ENCODE results near the gene ARHGAP8. TPM values are rescaled to one million over a fixed set of nuclear protein-coding genes. Genes with fewer than 3 reads are reported as not detected.
A peak's percentile ranks its signal among the peaks of the same experiment; 100 is the strongest.

The ARHGAP8 gene
- total RNA-seq, 2 experiments from 2014 or later = 2.1 to 3.2 TPM

- intact Hi-C loops (cut with micrococcal nuclease) = no loop called here
- Mint-ChIP-seq H3K27me3 (peaks cover 2% of the 10 kb centered on the region), H3K4me3 (no peak overlapping the region), H3K36me3 (ENCODE audit: low read depth) (no peaks in the 10 kb centered on the region), H3K4me1 (ENCODE audit: low read depth) (no peaks in the 10 kb centered on the region), H3K27ac (no peak overlapping the region), H3K9me3 (no peaks in the 10 kb centered on the region)
- DNase-seq (peak; percentile 4), ATAC-seq (no peak)
- ChIA-PET POLR2A (no interaction called here), CTCF (no interaction called here)
- no peak for TF ChIP-seq CTCF (IDR thresholded peaks at IDR 0.05)
These were observed 110.8 kb downstream of the ARHGAP8 start for GRCh38 chr22:44862981-44863860.

- ChIA-PET CTCF (no interaction called here), POLR2A (no interaction called here)
- intact Hi-C loops (cut with micrococcal nuclease) = no loop called here
- no peak for TF ChIP-seq CTCF (IDR thresholded peaks at IDR 0.05)
- Mint-ChIP-seq H3K4me1 (ENCODE audit: low read depth) (no peaks in the 10 kb centered on the region), H3K4me3 (no peak overlapping the region), H3K27ac (no peak overlapping the region), H3K36me3 (ENCODE audit: low read depth) (no peaks in the 10 kb centered on the region), H3K9me3 (no peaks in the 10 kb centered on the region), H3K27me3 (peaks cover 3% of the 10 kb centered on the region)
- DNase-seq (no peak), ATAC-seq (no peak)
These were observed 113.0 kb downstream of the ARHGAP8 start for GRCh38 chr22:44865193-44866057.

GRCh38 chr22:44869196-44869595 lies 116.8 kb downstream of the ARHGAP8 start:
- Mint-ChIP-seq H3K9me3 (peaks cover 6% of the 10 kb centered on the region), H3K4me3 (no peak overlapping the region), H3K4me1 (ENCODE audit: low read depth) (no peaks in the 10 kb centered on the region), H3K36me3 (ENCODE audit: low read depth) (peaks cover 2% of the 10 kb centered on the region), H3K27me3 (peaks cover 7% of the 10 kb centered on the region), H3K27ac (no peak overlapping the region)
- ATAC-seq (no peak), DNase-seq (no peak)
- ChIA-PET POLR2A (no interaction called here), CTCF (no interaction called here)
- TF ChIP-seq CTCF (IDR thresholded peaks at IDR 0.05) = no peak
- intact Hi-C loops (cut with micrococcal nuclease) = no loop called here

GRCh38 chr22:44870021-44870420 lies 117.6 kb downstream of the ARHGAP8 start:
- intact Hi-C loops (cut with micrococcal nuclease) = no loop called here
- DNase-seq = peak; percentile 27
- no peak overlapping the region for H3K4me3 Mint-ChIP-seq
- H3K9me3 Mint-ChIP-seq = peaks cover 6% of the 10 kb centered on the region
- ATAC-seq = peak; percentile 20
- peaks cover 2% of the 10 kb centered on the region for H3K36me3 Mint-ChIP-seq (ENCODE audit: low read depth)
- ChIA-PET POLR2A (no interaction called here), CTCF (no interaction called here)
- peaks cover 6% of the 10 kb centered on the region for H3K27me3 Mint-ChIP-seq
- no peak overlapping the region for H3K27ac Mint-ChIP-seq
- H3K4me1 Mint-ChIP-seq (ENCODE audit: low read depth) = no peaks in the 10 kb centered on the region
- TF ChIP-seq CTCF (IDR thresholded peaks at IDR 0.05) = no peak

GRCh38 chr22:44871782-44872181 lies 119.4 kb downstream of the ARHGAP8 start:
- no peaks in the 10 kb centered on the region for H3K4me1 Mint-ChIP-seq (ENCODE audit: low read depth)
- intact Hi-C loops (cut with micrococcal nuclease) = no loop called here
- H3K27ac Mint-ChIP-seq = no peak overlapping the region
- peaks cover 6% of the 10 kb centered on the region for H3K27me3 Mint-ChIP-seq
- H3K36me3 Mint-ChIP-seq (ENCODE audit: low read depth) = peaks cover 2% of the 10 kb centered on the region
- H3K9me3 Mint-ChIP-seq = peaks cover 6% of the 10 kb centered on the region
- TF ChIP-seq CTCF (IDR thresholded peaks at IDR 0.05) = no peak
- ChIA-PET CTCF (no interaction called here), POLR2A (no interaction called here)
- DNase-seq = no peak
- ATAC-seq = no peak
- H3K4me3 Mint-ChIP-seq = no peak overlapping the region
